ENCODE results near the gene CA4.

Gene CA4

DNA sequence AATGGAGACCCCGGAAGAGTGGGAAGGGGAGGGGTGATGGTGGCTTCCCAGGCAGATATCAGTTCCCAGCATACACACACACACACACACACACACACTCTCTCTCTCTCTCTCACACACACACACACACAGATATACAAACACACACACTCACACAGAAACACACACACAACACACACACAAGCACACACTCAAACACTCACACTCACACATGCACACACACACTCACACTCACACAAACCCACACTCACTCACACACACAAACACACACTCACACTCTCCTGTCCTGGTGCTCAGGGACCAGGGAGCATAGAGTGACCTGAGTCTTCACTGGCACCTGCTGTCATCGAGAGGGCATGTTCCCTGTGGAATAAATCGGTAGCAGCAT, 5.6 kb downstream of the CA4 start:
- DNase-seq (ENCODE audit: low read depth in 2 of 2): no peak

DNA sequence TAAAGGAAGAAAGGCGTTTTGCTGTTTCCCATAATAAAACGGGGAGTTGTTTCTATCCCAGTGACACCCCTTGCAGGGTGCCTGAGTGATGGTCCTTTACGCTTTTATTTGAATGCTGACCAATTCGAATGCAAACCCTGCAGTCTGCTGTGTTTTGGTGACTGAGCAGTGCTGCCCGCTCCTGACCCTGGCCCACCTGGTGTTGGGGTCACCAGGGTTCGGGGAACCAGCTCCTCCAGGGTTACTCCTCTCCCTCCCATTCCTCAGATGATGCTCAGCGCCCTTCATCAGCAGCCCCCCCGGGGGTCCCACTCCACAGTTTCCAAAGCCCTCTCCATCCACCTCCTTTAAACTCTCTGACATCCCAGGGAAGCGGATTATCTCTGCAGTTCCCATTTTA, 6.0 kb downstream of the CA4 start:
- DNase-seq (ENCODE audit: low read depth in 2 of 2): no peak

DNA sequence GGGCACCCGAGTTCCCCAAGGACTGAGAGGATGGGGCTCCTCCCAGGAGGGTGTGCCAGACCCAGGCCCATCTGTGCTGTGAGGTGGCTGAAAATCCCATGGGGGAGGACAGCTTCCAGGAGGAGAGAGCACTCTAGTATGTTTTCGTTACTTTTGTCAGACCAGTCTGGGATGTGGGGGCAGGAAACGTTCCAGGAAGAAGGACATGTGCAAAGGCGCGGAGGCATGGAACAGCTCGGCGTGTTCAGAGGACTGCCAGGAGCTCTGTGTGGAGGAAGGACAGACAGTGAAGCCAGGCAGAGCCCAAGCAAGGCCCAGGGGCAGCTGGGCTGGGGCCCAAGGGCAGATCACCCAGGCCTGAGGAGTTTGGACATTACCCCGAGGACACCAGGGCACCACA, 7.0 kb downstream of the CA4 start:
- no peak for DNase-seq (ENCODE audit: low read depth in 2 of 2)

DNA sequence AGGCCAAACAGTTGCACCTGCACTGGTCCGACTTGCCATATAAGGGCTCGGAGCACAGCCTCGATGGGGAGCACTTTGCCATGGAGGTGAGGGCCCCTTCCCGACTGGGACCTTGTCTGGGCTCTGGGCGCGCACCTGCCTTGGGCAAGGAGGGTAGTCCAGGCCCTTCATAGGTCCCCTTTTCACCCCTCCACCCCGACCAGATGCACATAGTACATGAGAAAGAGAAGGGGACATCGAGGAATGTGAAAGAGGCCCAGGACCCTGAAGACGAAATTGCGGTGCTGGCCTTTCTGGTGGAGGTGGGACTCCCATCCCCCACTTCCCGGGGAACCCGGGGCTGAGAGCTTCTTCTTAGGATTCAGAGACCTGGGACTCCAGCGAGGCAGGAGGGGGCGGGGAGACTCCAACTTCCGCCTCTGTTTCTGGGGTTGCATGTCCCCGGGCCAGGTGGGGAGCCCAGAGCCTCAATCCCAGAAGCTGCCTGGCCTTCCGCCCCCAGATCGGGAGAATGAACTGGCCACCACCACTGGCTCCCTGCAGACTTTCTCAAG, 7.8 kb downstream of the CA4 start:
- no peak for DNase-seq (ENCODE audit: low read depth in 2 of 2)

DNA sequence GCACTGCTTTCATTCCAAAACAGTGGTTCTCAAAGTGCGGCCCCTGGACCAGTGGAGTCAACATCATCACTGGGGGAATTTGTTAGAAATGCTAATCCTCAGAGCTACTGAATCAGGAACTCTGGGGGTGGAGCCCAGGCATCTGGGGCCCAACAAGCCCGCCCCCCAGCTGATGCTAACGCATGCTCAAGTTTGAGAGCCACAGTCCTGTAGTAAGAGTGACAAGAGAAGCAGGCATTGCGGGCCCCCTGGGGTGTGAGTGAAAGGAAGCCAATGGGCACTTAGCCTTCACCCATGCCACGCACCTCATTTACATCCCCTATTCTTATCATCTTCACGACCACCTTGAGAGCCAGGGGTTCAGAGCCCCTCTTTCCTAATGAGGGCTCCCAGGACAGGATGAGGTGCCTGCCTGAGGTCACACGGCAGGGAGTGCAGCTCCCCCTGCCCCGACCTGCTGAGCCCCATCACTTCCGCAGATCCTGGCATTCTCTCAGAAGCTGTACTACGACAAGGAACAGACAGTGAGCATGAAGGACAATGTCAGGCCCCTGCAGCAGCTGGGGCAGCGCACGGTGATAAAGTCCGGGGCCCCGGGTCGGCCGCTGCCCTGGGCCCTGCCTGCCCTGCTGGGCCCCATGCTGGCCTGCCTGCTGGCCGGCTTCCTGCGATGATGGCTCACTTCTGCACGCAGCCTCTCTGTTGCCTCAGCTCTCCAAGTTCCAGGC, 9.1 kb downstream of the CA4 start:
- DNase-seq (ENCODE audit: low read depth in 2 of 2): no peak

DNA sequence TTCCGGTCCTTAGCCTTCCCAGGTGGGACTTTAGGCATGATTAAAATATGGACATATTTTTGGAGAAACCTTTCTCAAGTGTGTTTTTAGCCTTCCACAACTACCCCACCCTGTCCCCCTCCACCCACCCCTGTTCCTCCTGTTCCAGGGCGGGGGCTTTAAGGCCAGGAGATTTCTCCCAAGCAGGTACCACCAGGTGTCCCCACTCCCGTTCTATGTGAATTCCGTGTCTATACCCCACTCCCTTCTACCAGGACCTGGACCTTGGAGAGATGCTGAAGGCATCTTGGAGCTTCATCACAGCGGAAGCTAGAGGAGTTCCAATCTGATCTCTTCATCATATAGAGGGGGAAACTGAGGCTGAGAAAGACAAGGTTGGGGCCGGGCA, 9.7 kb downstream of the CA4 start:
- no peak for DNase-seq (ENCODE audit: low read depth in 2 of 2)

DNA sequence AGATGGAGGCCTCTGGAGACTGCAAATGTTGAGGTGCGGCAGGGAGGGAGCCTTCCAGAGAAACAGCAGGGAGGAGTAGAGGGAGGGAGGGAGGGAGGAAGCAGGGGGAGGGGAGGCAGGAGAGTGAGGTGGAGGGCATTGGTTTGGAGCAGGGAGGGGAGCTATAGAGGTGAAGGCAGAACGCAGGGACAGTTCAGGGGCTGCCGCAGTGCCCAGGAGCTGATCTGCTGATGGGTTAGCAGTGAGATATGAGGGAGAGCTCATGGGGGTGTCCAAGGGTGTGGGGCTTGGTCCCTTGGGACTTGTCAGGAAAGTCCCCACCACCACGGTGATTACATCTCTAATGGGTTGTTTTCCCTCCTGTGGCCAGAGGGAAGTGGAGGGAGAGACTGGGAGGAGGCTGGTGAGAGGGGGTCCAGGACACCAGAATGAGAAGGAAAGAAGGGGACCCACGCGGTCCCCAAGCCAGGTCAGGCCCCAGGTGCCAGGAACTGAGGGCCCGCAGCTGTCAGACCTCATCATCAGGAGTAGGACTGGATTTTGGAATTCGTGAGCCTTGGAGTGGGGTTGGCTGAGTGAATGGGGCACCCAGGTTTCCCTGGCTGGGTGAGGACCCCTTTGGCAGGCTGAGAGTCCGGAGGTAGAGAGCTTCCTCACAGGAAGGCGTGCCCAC, 11.2 kb downstream of the CA4 start:
- no peak for DNase-seq (ENCODE audit: low read depth in 2 of 2)

DNA sequence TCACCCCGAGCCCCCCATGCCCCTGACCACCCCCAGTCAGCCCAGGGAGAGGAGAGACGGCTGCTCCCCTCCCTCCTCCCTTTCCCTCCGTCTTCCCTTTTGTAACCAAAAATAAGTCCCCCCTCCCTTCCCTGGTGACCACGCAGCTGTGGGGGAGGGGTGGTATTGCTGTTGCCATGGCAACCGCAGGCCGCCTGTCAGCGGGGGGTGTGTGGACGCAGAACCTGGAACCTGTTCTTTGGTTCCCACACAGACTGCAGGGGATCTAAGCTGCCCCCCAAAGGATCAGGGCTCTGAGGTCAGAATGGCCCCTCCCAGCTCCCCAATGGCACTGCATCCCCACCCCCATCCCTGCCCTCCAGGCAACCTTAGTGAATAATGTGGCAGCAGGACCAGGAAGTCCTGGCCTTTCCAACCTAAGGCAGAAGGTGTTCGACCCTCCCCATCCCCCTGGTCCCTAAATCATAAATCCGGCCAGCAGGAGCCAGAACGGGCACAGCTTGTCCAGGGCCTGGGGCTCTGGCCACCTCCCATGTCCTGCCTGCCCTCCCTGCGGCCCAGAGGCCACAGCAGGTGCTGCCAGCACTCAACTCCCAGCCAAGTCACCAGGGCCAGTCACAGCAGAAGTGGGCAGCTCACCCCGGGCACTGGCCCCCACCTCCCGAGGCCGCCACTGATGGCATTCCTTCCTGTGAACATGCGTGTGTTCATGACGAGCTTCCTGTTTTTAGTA, 12.0 kb downstream of the CA4 start:
- DNase-seq (ENCODE audit: low read depth in 2 of 2): no peak

DNA sequence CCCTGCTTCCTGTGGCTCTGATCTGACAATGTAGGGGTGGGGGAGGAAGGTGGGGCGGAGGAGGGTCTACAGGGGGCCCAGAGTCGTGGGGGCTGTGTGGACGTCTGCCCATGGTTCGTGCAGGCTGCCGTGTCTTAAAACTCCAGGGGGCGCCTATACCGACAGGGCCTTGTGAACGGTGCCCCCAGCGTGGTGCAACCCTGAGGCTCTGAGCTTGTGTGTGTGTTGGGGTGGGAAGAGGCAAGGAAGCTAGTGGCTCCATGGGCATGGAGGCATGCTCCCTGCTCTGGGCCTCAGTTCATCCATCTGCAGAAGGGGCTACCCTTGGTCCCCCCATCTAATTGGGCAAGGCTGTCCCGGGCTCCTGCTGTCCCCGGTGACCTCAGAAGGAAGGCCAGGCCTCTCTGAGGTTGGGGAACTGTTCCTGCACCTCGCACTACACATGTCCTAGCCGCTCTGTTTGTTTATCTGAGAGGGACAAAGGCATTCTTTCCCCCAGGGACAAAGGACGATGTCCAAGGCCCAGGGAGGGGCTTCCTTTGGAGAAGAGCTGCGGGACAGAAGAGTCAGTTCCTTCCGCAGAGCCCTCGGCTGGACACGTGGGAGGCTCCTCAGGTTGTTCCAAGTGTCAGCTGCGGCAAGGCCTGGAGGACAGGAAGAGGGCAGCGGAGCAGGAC, 13.5 kb downstream of the CA4 start:
- no peak for DNase-seq (ENCODE audit: low read depth in 2 of 2)

DNA sequence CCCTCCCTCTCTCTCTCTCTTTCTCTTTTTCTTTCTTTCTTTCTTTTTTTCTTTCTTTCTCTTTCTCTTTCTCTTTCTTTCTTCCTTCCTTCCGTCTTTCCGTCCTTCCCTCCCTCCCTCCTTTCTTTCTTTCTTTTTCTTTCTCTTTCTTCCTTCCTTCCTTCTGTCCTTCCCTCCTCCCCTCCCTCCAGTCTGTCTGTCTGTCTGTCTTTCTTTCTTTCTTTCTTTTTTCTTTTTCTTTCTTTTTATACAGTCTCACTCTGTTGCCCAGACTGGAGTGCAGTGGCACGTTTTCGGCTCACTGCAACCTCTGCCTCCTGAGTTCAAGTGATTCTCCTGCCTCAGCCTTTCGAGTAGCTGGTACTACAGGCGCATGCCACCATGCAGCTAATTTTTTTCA, 14.4 kb downstream of the CA4 start:
- DNase-seq (ENCODE audit: low read depth in 2 of 2): no peak

DNA sequence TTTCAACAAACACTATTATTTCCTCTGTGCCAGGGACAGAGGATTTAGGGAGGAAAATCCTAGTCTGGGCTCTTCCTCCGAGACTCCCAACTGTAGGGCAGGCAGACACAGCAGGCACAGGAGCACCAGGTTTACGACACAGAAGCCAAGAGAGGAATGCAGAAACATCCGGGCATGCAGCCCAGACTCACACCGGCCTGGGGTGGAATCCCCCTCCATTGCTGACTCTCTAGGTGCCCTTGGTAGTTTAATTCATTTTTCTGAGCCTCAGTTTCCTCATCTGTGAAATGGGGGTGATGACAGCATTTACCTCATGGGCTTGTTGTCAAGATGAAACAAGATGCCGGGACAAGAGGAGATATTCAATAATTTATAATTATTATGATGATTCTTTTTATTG, 14.9 kb downstream of the CA4 start:
- no peak for DNase-seq (ENCODE audit: low read depth in 2 of 2)

DNA sequence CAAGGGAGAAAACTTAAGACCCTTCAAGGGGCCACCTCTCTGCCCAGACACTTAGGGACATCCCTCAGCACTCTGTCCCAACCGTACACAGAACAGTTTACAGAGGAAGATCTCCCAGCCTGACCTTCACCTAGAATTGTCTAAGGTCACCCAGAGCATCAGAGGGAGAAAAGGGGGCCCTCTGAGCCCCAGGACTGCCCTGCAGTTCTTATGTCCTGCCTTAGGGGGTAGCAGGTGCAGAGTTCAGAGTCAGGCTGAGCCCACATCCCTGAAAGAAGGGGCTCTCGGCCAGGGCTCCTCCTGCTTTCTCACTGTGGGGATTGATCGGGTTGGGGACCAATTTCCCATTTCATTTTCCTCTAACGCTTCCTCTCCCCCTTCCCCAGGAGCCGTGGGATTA, 15.4 kb downstream of the CA4 start:
- no peak for DNase-seq (ENCODE audit: low read depth in 2 of 2)

DNA sequence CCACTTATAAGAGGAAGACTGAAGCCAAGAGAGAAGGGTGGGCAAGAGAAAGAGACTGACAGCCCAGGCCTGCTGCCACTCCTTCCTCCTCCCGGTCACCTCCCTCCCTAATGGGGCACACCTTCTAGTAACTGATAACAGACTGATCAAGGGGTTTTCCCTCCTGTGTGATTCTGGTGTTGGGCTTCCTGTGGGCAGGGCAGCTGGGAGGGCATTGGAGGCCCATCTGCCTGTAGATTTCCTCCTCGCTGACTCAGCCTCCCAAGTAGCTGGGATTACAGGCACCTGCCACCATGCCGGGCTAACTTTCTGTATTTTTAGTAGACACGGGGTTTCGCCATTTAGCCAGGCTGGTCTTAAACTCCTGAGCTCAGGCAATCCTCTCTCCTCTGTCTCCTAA, 16.2 kb downstream of the CA4 start:
- no peak for DNase-seq (ENCODE audit: low read depth in 2 of 2)

DNA sequence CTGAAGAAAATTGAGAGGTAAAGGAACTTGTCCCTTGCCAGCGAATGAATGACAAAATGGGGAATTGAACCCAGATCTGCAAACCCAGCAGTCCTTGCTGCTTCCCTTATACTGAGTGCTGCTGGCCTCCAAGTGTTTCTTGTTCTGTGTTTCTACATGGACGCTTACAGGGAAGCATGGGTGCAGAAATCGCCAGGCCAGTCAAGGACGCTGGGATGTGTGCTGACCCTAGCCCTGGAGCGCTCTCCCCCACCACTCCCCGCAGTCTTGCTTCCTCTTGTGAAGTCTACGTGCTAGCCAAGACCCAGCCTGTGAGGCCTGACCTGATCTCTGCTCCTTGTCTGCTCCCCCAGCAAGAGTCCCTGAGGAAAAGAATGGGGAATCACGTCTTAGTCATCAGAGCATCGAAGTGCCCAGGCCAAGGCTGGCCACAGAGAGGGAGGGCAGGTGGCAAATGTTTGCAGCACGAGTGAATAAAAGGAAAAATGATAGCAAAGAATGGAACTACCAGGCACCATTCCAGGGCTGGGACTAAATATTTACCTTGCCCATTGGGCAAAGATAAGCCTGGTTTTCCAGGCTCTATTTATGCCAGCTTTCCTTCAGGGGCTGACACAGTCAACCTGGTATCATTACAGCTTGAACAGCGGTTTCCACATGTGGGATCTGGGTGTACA, 17.4 kb downstream of the CA4 start:
- no peak for DNase-seq (ENCODE audit: low read depth in 2 of 2)

DNA sequence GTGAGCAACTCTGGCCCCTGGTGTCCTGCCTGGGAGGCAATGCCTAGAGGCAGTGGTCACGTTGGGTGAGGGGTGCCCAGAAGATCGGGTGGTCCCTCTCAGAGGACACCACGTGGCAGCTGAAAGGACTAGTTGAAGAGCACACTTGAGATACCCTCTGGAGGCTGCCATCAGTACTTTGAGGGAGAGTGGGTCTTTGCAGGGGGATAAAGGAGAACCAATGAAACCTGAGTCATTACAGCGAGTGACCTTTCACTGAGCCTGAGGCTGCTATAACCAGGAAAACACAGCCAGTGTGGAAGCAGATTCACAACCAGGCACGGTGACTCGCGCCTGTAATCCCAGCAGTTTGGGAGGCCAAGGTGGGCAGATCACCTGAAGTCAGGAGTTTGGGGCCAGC, 18.9 kb downstream of the CA4 start:
- no peak for DNase-seq (ENCODE audit: low read depth in 2 of 2)

DNA sequence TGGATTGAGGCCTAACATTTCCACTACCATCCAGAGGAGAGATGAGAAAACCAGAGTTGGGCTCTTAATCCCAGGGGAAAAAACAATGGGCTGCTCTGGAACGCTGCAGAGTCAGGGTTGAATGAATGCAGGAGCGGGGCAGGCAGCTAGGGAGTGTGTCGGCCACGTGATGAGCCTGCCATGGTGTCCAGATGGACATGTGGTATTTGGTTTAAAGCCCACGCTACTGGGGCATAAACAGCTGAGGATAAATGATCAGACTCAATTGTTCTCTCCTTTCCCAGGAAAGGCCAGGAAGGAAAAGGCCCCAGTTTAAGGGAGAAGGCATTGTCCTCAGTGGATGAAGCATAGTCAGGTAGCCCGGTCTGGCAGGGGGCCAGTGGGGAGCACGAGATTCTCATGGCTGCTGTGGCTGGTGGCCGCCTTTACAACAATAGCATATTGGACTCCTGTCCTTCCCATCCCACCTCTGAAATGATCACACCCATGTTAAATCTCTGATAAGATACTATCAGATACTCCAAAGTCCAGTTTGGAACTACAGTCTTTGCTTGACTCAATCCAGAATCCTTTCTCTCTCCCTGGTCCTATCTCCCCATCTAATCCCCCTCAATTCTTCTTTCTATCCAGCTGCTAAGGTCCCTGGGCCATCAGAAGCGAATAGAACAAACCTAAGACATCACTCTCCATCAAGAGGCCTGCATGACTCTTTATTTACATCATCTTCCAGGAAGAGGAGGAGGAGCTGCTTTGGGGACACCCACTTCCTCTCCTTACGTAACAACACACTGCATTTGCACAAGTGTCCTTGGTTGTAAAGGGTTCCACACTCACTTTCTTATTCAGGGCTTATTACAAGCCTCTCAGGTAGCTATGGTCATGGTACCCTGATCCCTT, 20.4 kb downstream of the CA4 start:
- no peak for DNase-seq (ENCODE audit: low read depth in 2 of 2)

DNA sequence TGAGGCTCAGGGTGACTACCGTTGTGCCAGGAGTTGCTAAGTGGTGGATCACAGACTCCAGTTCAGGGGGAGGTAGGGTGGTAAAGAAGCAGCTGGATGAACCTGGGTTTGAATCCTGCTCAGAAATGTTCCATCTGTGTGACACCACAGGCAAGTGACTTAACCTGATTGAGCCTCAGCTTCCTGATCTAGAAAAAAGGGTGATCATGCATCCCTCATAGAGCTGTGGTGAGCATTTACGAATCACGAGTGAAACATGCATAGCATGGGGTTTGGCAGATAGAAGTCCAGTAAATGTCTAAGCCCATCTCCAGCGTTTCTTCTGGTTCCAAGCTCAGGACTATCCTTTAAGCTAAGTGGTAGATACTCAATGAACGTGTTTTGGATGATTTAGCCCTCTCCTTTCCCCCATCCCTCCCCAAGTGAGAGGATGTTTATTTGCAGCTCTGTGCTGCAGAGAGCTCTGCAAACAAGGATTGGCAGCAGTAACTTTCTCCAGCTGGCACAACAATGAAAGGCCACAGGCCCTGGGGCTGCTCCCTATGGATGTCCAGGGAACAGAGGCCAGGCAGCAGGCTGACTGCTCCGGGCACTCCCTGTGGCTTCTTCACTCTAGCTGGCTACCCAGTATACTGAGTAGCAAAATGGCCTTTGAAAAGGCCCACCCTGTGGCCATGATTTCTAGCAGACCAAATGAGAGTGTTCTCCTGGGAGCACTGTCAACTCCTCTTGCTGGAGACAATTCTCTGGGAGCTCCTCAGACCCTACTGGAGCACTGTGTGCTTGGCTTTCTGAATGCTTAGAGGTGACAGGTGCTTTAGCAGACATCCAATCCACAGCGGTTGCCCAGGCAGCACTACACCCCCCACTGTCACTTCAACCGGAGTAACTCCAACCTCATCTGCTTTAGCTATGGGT, 21.3 kb downstream of the CA4 start:
- DNase-seq (ENCODE audit: low read depth in 2 of 2): no peak

DNA sequence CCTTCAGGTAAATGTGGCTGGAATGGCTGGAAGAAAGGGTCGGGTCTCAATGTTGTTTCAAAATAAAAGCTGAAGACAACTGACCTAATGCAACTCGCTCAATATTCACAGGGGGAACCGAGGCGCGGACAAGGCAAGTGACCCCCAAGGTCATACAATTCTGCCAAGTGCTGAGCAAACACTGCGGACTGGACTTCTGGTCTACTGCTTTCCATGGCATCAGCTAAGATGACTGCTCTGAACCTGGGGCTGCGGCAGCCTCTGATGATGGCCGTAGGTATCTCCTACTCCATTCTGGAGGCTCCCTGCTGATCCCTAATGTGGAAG, 21.9 kb downstream of the CA4 start:
- no peak for DNase-seq (ENCODE audit: low read depth in 2 of 2)

DNA sequence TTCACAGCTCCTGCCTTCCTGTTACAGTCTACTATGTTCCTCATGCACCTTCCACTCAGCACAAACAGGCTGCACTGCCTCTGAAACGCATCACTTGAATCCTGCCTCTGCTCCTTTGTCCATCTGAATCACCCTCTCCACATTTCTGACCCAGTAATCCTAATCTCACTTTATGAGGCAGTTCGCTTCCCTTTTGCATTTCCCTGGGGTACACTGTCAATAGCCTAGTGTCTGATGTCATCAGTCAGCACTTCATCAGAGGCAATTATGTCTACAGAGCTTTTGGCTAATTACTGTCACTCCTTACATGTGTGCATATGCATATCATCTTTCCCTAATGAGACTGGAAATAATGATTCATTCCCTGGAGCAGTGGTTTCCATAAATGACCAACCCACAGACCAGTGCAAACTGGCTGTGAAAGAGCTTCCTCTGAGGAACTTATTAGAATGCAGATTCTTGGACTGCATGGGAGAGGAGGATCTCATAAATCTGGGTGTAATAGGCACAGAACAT, 23.6 kb downstream of the CA4 start:
- DNase-seq (ENCODE audit: low read depth in 2 of 2): no peak

DNA sequence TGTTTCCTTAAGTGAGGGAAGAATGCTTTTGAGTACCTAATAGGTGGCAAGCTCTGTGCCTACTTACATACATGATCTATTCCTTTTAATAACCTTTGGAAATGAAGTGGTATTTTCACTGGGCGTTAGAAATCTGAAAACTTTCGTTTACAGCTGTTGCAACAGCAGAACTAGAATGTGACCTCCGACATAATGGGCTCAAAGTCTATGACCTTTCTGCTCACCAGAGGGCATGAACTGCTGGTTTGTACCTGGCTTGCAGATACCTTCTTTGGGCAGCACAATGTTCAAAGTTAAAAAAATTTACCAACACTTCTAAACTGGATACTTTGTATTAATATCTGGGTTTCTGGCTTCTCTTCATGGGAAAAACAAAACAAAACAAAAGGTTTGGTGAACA, 24.3 kb downstream of the CA4 start:
- DNase-seq (ENCODE audit: low read depth in 2 of 2): no peak

All from fibroblast of skin of left biceps (primary cell).